ENCODE results near the gene NKX6-2.
"Not testable (repeated sequence)": the region's sequence is repeated elsewhere in the genome, so short reads cannot be mapped to it uniquely, and the experiment has no call there.

NKX6-2 gene

GRCh38 chr10:132804287-132804686, 18.3 kb upstream of the NKX6-2 start:
- Histone ChIP-seq H3K4me2 (ENCODE audit: low read length) (no peak overlapping the region), H3K9ac (ENCODE audit: low read depth, low read length) (no peak overlapping the region), H3K4me1 (ENCODE audit: control insufficient read depth, insufficient read depth, low read length) (no peaks in the 10 kb centered on the region), H3K27me3 (ENCODE audit: control insufficient read depth, insufficient read depth, low read length) (peaks cover 3% of the 10 kb centered on the region), H3K9me3 (replicated peaks; ENCODE audit: low read length) (no peaks in the 10 kb centered on the region), H3K4me3 (ENCODE audit: low read length) (no peak overlapping the region), H3K36me3 (ENCODE audit: insufficient read depth, low read length) (no peaks in the 10 kb centered on the region)

GRCh38 chr10:132803416-132804210, 17.7 kb upstream of the NKX6-2 start:
- Histone ChIP-seq H3K4me2 (ENCODE audit: low read length) (no peak overlapping the region), H3K9me3 (replicated peaks; ENCODE audit: low read length) (no peaks in the 10 kb centered on the region), H3K36me3 (ENCODE audit: insufficient read depth, low read length) (no peaks in the 10 kb centered on the region), H3K27me3 (ENCODE audit: control insufficient read depth, insufficient read depth, low read length) (peaks cover 3% of the 10 kb centered on the region), H3K9ac (ENCODE audit: low read depth, low read length) (no peak overlapping the region), H3K4me1 (ENCODE audit: control insufficient read depth, insufficient read depth, low read length) (no peaks in the 10 kb centered on the region), H3K4me3 (ENCODE audit: low read length) (no peak overlapping the region)

GRCh38 chr10:132802694-132803320, 16.9 kb upstream of the NKX6-2 start:
- Histone ChIP-seq H3K36me3 (ENCODE audit: insufficient read depth, low read length) (no peaks in the 10 kb centered on the region), H3K9ac (ENCODE audit: low read depth, low read length) (no peak overlapping the region), H3K4me3 (ENCODE audit: low read length) (no peak overlapping the region), H3K4me2 (ENCODE audit: low read length) (no peak overlapping the region), H3K4me1 (ENCODE audit: control insufficient read depth, insufficient read depth, low read length) (no peaks in the 10 kb centered on the region), H3K9me3 (replicated peaks; ENCODE audit: low read length) (no peaks in the 10 kb centered on the region), H3K27me3 (ENCODE audit: control insufficient read depth, insufficient read depth, low read length) (peaks cover 3% of the 10 kb centered on the region)

- H3K9me3 ChIP-seq (replicated peaks; ENCODE audit: low read length), result no peaks in the 10 kb centered on the region
- no peak overlapping the region for H3K4me2 ChIP-seq (ENCODE audit: low read length)
- peaks cover 3% of the 10 kb centered on the region for H3K27me3 ChIP-seq (ENCODE audit: control insufficient read depth, insufficient read depth, low read length)
- H3K36me3 ChIP-seq (ENCODE audit: insufficient read depth, low read length), result no peaks in the 10 kb centered on the region
- H3K4me1 ChIP-seq (ENCODE audit: control insufficient read depth, insufficient read depth, low read length), result no peaks in the 10 kb centered on the region
- H3K4me3 ChIP-seq (ENCODE audit: low read length), result no peak overlapping the region
- H3K9ac ChIP-seq (ENCODE audit: low read depth, low read length), result no peak overlapping the region
Observed at GRCh38 chr10:132802048-132802447, 16.1 kb upstream of the NKX6-2 start.

DNA sequence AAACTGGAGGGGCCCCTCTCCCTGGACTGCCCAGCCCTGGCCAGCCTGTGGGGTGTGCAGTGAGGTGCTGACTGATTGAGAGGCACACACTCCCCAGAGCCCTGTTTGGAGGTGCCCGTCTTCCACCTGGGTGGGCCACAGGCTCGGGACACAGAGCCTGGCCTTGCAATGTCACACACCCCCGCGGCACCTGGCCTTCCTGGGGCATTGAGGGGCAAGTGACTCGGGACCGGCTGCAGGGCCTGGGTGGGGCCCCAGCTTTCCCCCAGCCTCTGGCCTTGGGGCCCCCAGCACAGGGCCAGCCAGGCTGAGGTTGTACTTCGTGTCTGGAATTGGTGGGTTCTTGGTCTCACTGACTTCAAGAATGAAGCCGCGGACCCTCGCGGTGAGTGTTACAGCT, 13.9 kb upstream of the NKX6-2 start:
- no peak overlapping the region for H3K4me2 ChIP-seq (ENCODE audit: low read length)
- H3K4me3 ChIP-seq (ENCODE audit: low read length), result no peak overlapping the region
- H3K27me3 ChIP-seq (ENCODE audit: control insufficient read depth, insufficient read depth, low read length), result peaks cover 6% of the 10 kb centered on the region
- no peaks in the 10 kb centered on the region for H3K36me3 ChIP-seq (ENCODE audit: insufficient read depth, low read length)
- no peak overlapping the region for H3K9ac ChIP-seq (ENCODE audit: low read depth, low read length)
- H3K9me3 ChIP-seq (replicated peaks; ENCODE audit: low read length), result no peaks in the 10 kb centered on the region
- no peaks in the 10 kb centered on the region for H3K4me1 ChIP-seq (ENCODE audit: control insufficient read depth, insufficient read depth, low read length)

GRCh38 chr10:132798876-132799275, 12.9 kb upstream of the NKX6-2 start:
- H3K4me1 ChIP-seq (ENCODE audit: control insufficient read depth, insufficient read depth, low read length), result no peaks in the 10 kb centered on the region
- H3K27me3 ChIP-seq (ENCODE audit: control insufficient read depth, insufficient read depth, low read length), result peaks cover 6% of the 10 kb centered on the region
- no peaks in the 10 kb centered on the region for H3K9me3 ChIP-seq (replicated peaks; ENCODE audit: low read length)
- no peak overlapping the region for H3K4me3 ChIP-seq (ENCODE audit: low read length)
- H3K9ac ChIP-seq (ENCODE audit: low read depth, low read length), result no peak overlapping the region
- H3K36me3 ChIP-seq (ENCODE audit: insufficient read depth, low read length), result no peaks in the 10 kb centered on the region
- no peak overlapping the region for H3K4me2 ChIP-seq (ENCODE audit: low read length)

- H3K4me1 ChIP-seq (ENCODE audit: control insufficient read depth, insufficient read depth, low read length), result no peaks in the 10 kb centered on the region
- H3K36me3 ChIP-seq (ENCODE audit: insufficient read depth, low read length), result no peaks in the 10 kb centered on the region
- no peak overlapping the region for H3K4me3 ChIP-seq (ENCODE audit: low read length)
- H3K27me3 ChIP-seq (ENCODE audit: control insufficient read depth, insufficient read depth, low read length), result peaks cover 10% of the 10 kb centered on the region
- H3K4me2 ChIP-seq (ENCODE audit: low read length), result no peak overlapping the region
- H3K9me3 ChIP-seq (replicated peaks; ENCODE audit: low read length), result no peaks in the 10 kb centered on the region
- no peak overlapping the region for H3K9ac ChIP-seq (ENCODE audit: low read depth, low read length)
Observed at GRCh38 chr10:132798403-132798802, 12.5 kb upstream of the NKX6-2 start.

DNA sequence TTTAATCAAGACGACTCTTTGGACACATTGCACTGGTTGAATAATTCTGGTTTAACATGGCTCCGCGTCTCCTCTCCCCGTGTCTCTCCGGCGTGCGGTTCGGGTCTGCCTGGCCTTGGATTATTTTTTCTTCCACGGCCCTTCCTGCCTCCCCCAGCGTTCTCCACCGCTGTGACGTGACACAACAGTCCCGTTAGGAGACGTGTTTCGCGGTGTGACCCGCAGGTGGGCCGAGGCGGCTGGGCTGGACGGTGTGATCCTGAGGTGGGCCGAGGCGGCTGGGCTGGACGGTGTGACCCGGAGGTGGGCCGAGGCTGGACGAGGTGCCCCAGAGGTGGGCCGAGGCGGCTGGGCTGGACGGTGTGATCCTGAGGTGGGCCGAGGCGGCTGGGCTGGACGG, 12.0 kb upstream of the NKX6-2 start:
- not testable (repeated sequence) for H3K4me3 ChIP-seq (ENCODE audit: low read length); H3K9me3 ChIP-seq (replicated peaks; ENCODE audit: low read length); H3K4me2 ChIP-seq (ENCODE audit: low read length); H3K4me1 ChIP-seq (ENCODE audit: control insufficient read depth, insufficient read depth, low read length); H3K9ac ChIP-seq (ENCODE audit: low read depth, low read length); H3K36me3 ChIP-seq (ENCODE audit: insufficient read depth, low read length)
- peaks cover 14% of the 10 kb centered on the region for H3K27me3 ChIP-seq (ENCODE audit: control insufficient read depth, insufficient read depth, low read length)

- Histone ChIP-seq H3K4me1 (ENCODE audit: control insufficient read depth, insufficient read depth, low read length) (no peaks in the 10 kb centered on the region), H3K27me3 (ENCODE audit: control insufficient read depth, insufficient read depth, low read length) (peaks cover 16% of the 10 kb centered on the region), H3K9me3 (replicated peaks; ENCODE audit: low read length) (no peaks in the 10 kb centered on the region), H3K4me3 (ENCODE audit: low read length) (no peak overlapping the region), H3K9ac (ENCODE audit: low read depth, low read length) (no peak overlapping the region), H3K4me2 (ENCODE audit: low read length) (no peak overlapping the region), H3K36me3 (ENCODE audit: insufficient read depth, low read length) (no peaks in the 10 kb centered on the region)
Observed at GRCh38 chr10:132796846-132797245, 10.9 kb upstream of the NKX6-2 start.

GRCh38 chr10:132793871-132794849, 8.2 kb upstream of the NKX6-2 start:
- Histone ChIP-seq H3K4me3 (ENCODE audit: low read length) (no peak overlapping the region), H3K27me3 (ENCODE audit: control insufficient read depth, insufficient read depth, low read length) (peaks cover 37% of the 10 kb centered on the region), H3K4me1 (ENCODE audit: control insufficient read depth, insufficient read depth, low read length) (no peaks in the 10 kb centered on the region), H3K9ac (ENCODE audit: low read depth, low read length) (no peak overlapping the region), H3K9me3 (replicated peaks; ENCODE audit: low read length) (no peaks in the 10 kb centered on the region), H3K36me3 (ENCODE audit: insufficient read depth, low read length) (no peaks in the 10 kb centered on the region), H3K4me2 (ENCODE audit: low read length) (no peak overlapping the region)

GRCh38 chr10:132793213-132793612, 7.3 kb upstream of the NKX6-2 start:
- Histone ChIP-seq H3K9ac (ENCODE audit: low read depth, low read length) (no peak overlapping the region), H3K27me3 (ENCODE audit: control insufficient read depth, insufficient read depth, low read length) (peaks cover 47% of the 10 kb centered on the region), H3K4me1 (ENCODE audit: control insufficient read depth, insufficient read depth, low read length) (no peaks in the 10 kb centered on the region), H3K4me2 (ENCODE audit: low read length) (no peak overlapping the region), H3K4me3 (ENCODE audit: low read length) (no peak overlapping the region), H3K9me3 (replicated peaks; ENCODE audit: low read length) (no peaks in the 10 kb centered on the region), H3K36me3 (ENCODE audit: insufficient read depth, low read length) (no peaks in the 10 kb centered on the region)

Data from skeletal muscle satellite cell (primary cell).